ENCODE results near the gene ZNF474.

The ZNF474 gene

DNA sequence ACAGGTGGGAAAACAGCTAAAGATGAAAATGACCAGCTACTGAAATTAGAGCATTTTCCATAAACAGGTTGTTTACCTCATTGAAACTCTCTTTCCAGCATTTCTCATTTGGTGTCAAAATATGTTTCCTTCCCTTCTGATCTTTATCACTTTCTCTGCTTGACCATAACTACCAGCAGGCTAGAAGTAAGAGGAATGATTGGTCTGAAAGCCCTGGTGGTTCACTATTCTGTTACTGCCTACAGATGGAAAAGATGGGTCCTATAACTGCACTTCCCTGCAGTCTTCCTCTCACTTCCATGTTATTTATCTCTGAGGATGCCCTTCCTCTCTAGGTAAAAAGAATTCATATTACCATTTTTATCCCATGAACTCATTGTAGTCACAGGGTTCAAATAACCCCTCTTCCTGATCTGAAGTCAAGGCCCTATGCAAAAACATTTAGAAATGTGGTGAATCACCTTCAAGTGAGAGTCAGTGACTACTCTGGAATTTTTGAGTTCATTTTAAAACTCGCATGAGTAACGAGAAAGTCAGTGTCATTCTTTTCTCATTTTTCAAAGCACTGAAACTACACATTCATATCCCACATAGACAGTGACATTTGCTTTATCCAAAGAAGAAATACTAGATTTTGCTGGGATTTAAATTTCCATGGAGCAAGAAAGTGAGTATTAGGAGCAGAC is 51.7 kb downstream of the ZNF474 start:
- peak; percentile 99 for DNase-seq (ENCODE audit: low spot score)

GRCh38 chr5:122181863-122182262 is 52.5 kb downstream of the ZNF474 start:
- DNase-seq (ENCODE audit: low spot score): no peak

GRCh38 chr5:122182491-122182921 is 53.2 kb downstream of the ZNF474 start:
- DNase-seq (ENCODE audit: low spot score): peak; percentile 96

DNA sequence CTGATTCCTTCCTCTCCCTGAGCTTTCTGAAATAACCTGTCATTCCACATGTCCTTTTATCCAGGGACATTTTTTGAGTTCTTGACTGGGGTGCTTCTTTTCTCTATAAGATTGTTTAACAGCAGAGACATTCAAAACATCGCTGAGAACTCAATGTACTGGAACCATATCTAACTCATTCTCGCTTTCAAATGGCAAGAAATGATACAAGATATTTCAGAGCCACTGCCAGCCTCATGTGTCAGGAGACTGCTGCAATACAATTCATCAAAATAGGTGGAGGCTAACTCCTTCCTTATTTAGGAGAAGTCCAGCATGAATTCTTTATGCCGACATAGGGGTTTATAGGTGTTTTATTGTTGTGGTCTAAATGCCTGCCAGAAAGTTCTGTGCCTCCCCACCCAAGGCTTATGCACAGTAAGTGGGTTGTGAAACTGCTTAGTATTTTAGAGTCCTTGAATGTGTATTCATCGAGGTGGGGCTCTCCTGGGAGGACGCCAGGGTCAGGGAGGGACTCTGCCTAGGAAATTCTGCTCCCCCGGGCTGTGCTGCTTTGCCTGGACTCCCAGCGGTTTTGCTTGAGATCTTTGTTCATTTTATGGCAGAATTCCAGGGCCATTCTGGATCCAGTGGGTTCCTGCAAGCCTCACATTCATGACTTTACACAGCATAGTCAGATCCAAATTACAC is 53.9 kb downstream of the ZNF474 start:
- DNase-seq (ENCODE audit: low spot score): peak; percentile 91

GRCh38 chr5:122183788-122184170 is 54.4 kb downstream of the ZNF474 start:
- DNase-seq (ENCODE audit: low spot score): no peak

- DNase-seq (ENCODE audit: low spot score): no peak
These were observed 55.4 kb downstream of the ZNF474 start for GRCh38 chr5:122184676-122185255.

DNA sequence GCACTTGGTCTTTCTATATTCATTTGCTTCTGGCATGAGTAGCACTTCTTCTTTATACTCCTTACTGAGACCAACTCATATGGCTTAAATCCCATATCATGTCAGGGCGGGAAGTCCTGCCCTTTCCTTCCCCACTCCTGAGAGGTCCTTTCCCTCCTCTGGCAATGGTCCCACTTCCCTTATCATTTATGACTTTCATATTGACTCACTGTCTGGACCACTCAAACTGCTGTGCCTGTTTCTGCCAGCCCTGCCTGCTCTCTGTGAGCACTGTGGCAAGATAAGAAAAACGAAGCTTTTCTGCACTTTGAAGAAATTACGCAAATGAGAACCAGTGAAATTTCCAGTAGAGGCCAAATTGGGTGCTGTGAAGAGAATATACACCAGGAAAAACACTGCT is 58.1 kb downstream of the ZNF474 start:
- DNase-seq (ENCODE audit: low spot score): no peak

- DNase-seq (ENCODE audit: low spot score): no peak
These were observed 60.8 kb downstream of the ZNF474 start for GRCh38 chr5:122190156-122190555.

GRCh38 chr5:122192497-122193496 is 63.5 kb downstream of the ZNF474 start:
- DNase-seq (ENCODE audit: low spot score): peak; percentile 83

- peak; percentile 84 for DNase-seq (ENCODE audit: low spot score)
These were observed 66.6 kb downstream of the ZNF474 start for GRCh38 chr5:122195802-122196394.

DNA sequence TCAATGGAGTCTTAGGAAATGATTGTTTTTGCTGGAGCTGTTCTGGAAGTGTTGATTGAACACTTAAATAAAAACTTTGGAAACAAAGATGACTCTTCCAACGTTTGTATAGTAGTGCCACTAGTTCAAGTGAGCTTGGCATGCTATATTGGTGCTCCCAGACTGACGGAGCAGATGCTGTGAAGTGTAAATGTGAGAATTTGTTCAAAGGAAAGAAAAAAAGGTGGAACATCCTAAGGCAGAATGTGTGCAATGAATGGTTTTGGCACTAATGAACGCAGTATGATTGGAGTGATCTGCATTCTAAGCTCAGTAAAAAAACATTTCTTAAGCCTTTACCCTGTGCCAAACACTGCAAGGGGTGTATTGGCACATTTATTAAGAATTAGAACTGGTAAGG is 69.8 kb downstream of the ZNF474 start:
- no peak for DNase-seq (ENCODE audit: low spot score)

DNA sequence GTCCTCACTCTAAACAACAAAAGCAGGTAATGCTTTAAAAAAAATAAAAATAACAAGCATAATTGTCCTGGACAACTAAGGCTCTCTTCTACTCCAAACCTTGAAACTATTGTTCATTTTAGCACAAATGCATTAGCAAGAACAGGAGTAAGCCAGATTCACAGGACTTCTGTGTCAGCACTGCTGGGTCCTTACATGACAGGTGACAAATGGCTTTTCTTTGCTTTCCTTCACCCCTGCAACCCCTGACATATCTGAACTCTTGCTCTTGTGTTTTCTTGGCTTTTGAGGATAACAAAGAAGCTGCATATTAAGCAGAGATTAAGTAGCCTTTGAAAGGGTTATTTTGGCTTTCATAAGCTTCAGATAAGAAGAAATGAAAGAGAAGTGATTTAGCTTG is 71.1 kb downstream of the ZNF474 start:
- no peak for DNase-seq (ENCODE audit: low spot score)

GRCh38 chr5:122200865-122201264 is 71.5 kb downstream of the ZNF474 start:
- no peak for DNase-seq (ENCODE audit: low spot score)

- no peak for DNase-seq (ENCODE audit: low spot score)
These were observed 72.0 kb downstream of the ZNF474 start for GRCh38 chr5:122201365-122201764.

- no peak for DNase-seq (ENCODE audit: low spot score)
These were observed 73.6 kb downstream of the ZNF474 start for GRCh38 chr5:122202952-122203351.
